ENCODE measurements around the gene DNTT.

DNTT gene

GRCh38 chr10:96368971-96369370 is 64.7 kb downstream of the DNTT start:
- Histone ChIP-seq H3K27me3 (ENCODE audit: control insufficient read depth, insufficient read depth, low read length) (no peaks in the 10 kb centered on the region), H3K4me1 (ENCODE audit: control insufficient read depth, insufficient read depth, low read length) (no peaks in the 10 kb centered on the region), H3K27ac (ENCODE audit: low read depth, low read length) (no peak overlapping the region), H3K4me3 (ENCODE audit: low read length) (no peak overlapping the region), H3K36me3 (ENCODE audit: control insufficient read depth, insufficient read depth, low read length) (no peaks in the 10 kb centered on the region), H3K9ac (ENCODE audit: low read length) (no peak overlapping the region)

GRCh38 chr10:96369890-96370583 is 65.8 kb downstream of the DNTT start:
- Histone ChIP-seq H3K27me3 (ENCODE audit: control insufficient read depth, insufficient read depth, low read length) (no peaks in the 10 kb centered on the region), H3K9ac (ENCODE audit: low read length) (no peak overlapping the region)

GRCh38 chr10:96370584-96371157 is 66.4 kb downstream of the DNTT start:
- H3K9ac ChIP-seq (ENCODE audit: low read length): no peak overlapping the region
- H3K4me3 ChIP-seq (ENCODE audit: low read length): no peak overlapping the region
- no peaks in the 10 kb centered on the region for H3K36me3 ChIP-seq (ENCODE audit: control insufficient read depth, insufficient read depth, low read length)
- H3K4me1 ChIP-seq (ENCODE audit: control insufficient read depth, insufficient read depth, low read length): peaks cover 6% of the 10 kb centered on the region
- no peaks in the 10 kb centered on the region for H3K27me3 ChIP-seq (ENCODE audit: control insufficient read depth, insufficient read depth, low read length)
- H3K27ac ChIP-seq (ENCODE audit: low read depth, low read length): no peak overlapping the region

More at GRCh38 chr10:96369890-96370583, 65.8 kb downstream of the DNTT start:
- Histone ChIP-seq H3K27ac (ENCODE audit: low read depth, low read length) (no peak overlapping the region), H3K36me3 (ENCODE audit: control insufficient read depth, insufficient read depth, low read length) (no peaks in the 10 kb centered on the region), H3K4me1 (ENCODE audit: control insufficient read depth, insufficient read depth, low read length) (peaks cover 2% of the 10 kb centered on the region), H3K4me3 (ENCODE audit: low read length) (no peak overlapping the region)

- Histone ChIP-seq H3K9ac (ENCODE audit: low read length) (no peak overlapping the region), H3K4me1 (ENCODE audit: control insufficient read depth, insufficient read depth, low read length) (peaks cover 7% of the 10 kb centered on the region), H3K36me3 (ENCODE audit: control insufficient read depth, insufficient read depth, low read length) (no peaks in the 10 kb centered on the region), H3K27ac (ENCODE audit: low read depth, low read length) (no peak overlapping the region), H3K4me3 (ENCODE audit: low read length) (no peak overlapping the region), H3K27me3 (ENCODE audit: control insufficient read depth, insufficient read depth, low read length) (no peaks in the 10 kb centered on the region)
These were observed 67.1 kb downstream of the DNTT start for GRCh38 chr10:96371356-96371755.

GRCh38 chr10:96374004-96374403 is 69.8 kb downstream of the DNTT start:
- Histone ChIP-seq H3K9ac (ENCODE audit: low read length) (no peak overlapping the region), H3K4me1 (ENCODE audit: control insufficient read depth, insufficient read depth, low read length) (peaks cover 21% of the 10 kb centered on the region), H3K4me3 (ENCODE audit: low read length) (no peak overlapping the region), H3K36me3 (ENCODE audit: control insufficient read depth, insufficient read depth, low read length) (no peaks in the 10 kb centered on the region), H3K27ac (ENCODE audit: low read depth, low read length) (no peak overlapping the region), H3K27me3 (ENCODE audit: control insufficient read depth, insufficient read depth, low read length) (no peaks in the 10 kb centered on the region)

- H3K4me3 ChIP-seq (ENCODE audit: low read length): peak overlapping the region; percentile 74
- H3K9ac ChIP-seq (ENCODE audit: low read length): no peak overlapping the region
- no peak overlapping the region for H3K27ac ChIP-seq (ENCODE audit: low read depth, low read length)
- H3K36me3 ChIP-seq (ENCODE audit: control insufficient read depth, insufficient read depth, low read length): no peaks in the 10 kb centered on the region
- peaks cover 24% of the 10 kb centered on the region for H3K4me1 ChIP-seq (ENCODE audit: control insufficient read depth, insufficient read depth, low read length)
- no peaks in the 10 kb centered on the region for H3K27me3 ChIP-seq (ENCODE audit: control insufficient read depth, insufficient read depth, low read length)
These were observed 70.4 kb downstream of the DNTT start for GRCh38 chr10:96374639-96374984.

GRCh38 chr10:96374985-96375830 is 71.0 kb downstream of the DNTT start:
- H3K9ac ChIP-seq (ENCODE audit: low read length): no peak overlapping the region

GRCh38 chr10:96376483-96376882 is 72.2 kb downstream of the DNTT start:
- Histone ChIP-seq H3K4me3 (ENCODE audit: low read length) (no peak overlapping the region), H3K36me3 (ENCODE audit: control insufficient read depth, insufficient read depth, low read length) (no peaks in the 10 kb centered on the region), H3K9ac (ENCODE audit: low read length) (no peak overlapping the region), H3K4me1 (ENCODE audit: control insufficient read depth, insufficient read depth, low read length) (peaks cover 29% of the 10 kb centered on the region), H3K27ac (ENCODE audit: low read depth, low read length) (no peak overlapping the region), H3K27me3 (ENCODE audit: control insufficient read depth, insufficient read depth, low read length) (no peaks in the 10 kb centered on the region)

More at GRCh38 chr10:96374985-96375830, 71.0 kb downstream of the DNTT start:
- H3K27ac ChIP-seq (ENCODE audit: low read depth, low read length): no peak overlapping the region
- peak overlapping the region; percentile 74 for H3K4me3 ChIP-seq (ENCODE audit: low read length)
- H3K4me1 ChIP-seq (ENCODE audit: control insufficient read depth, insufficient read depth, low read length): peaks cover 24% of the 10 kb centered on the region
- H3K27me3 ChIP-seq (ENCODE audit: control insufficient read depth, insufficient read depth, low read length): no peaks in the 10 kb centered on the region
- H3K36me3 ChIP-seq (ENCODE audit: control insufficient read depth, insufficient read depth, low read length): no peaks in the 10 kb centered on the region

GRCh38 chr10:96377816-96378294 is 73.6 kb downstream of the DNTT start:
- H3K36me3 ChIP-seq (ENCODE audit: control insufficient read depth, insufficient read depth, low read length): no peaks in the 10 kb centered on the region
- peaks cover 29% of the 10 kb centered on the region for H3K4me1 ChIP-seq (ENCODE audit: control insufficient read depth, insufficient read depth, low read length)
- no peaks in the 10 kb centered on the region for H3K27me3 ChIP-seq (ENCODE audit: control insufficient read depth, insufficient read depth, low read length)
- H3K9ac ChIP-seq (ENCODE audit: low read length): no peak overlapping the region
- peak overlapping the region; percentile 45 for H3K27ac ChIP-seq (ENCODE audit: low read depth, low read length)
- H3K4me3 ChIP-seq (ENCODE audit: low read length): no peak overlapping the region

- Histone ChIP-seq H3K27ac (ENCODE audit: low read depth, low read length) (no peak overlapping the region), H3K9ac (ENCODE audit: low read length) (no peak overlapping the region), H3K27me3 (ENCODE audit: control insufficient read depth, insufficient read depth, low read length) (no peaks in the 10 kb centered on the region)
These were observed 74.5 kb downstream of the DNTT start for GRCh38 chr10:96378741-96379140.

GRCh38 chr10:96379758-96380157 is 75.5 kb downstream of the DNTT start:
- H3K27me3 ChIP-seq (ENCODE audit: control insufficient read depth, insufficient read depth, low read length): no peaks in the 10 kb centered on the region
- no peaks in the 10 kb centered on the region for H3K36me3 ChIP-seq (ENCODE audit: control insufficient read depth, insufficient read depth, low read length)
- H3K4me3 ChIP-seq (ENCODE audit: low read length): no peak overlapping the region
- H3K4me1 ChIP-seq (ENCODE audit: control insufficient read depth, insufficient read depth, low read length): peaks cover 29% of the 10 kb centered on the region
- no peak overlapping the region for H3K9ac ChIP-seq (ENCODE audit: low read length)
- H3K27ac ChIP-seq (ENCODE audit: low read depth, low read length): no peak overlapping the region

More at GRCh38 chr10:96378741-96379140, 74.5 kb downstream of the DNTT start:
- no peaks in the 10 kb centered on the region for H3K36me3 ChIP-seq (ENCODE audit: control insufficient read depth, insufficient read depth, low read length)
- H3K4me3 ChIP-seq (ENCODE audit: low read length): no peak overlapping the region
- peaks cover 29% of the 10 kb centered on the region for H3K4me1 ChIP-seq (ENCODE audit: control insufficient read depth, insufficient read depth, low read length)

GRCh38 chr10:96380821-96381220 is 76.6 kb downstream of the DNTT start:
- Histone ChIP-seq H3K36me3 (ENCODE audit: control insufficient read depth, insufficient read depth, low read length) (no peaks in the 10 kb centered on the region), H3K9ac (ENCODE audit: low read length) (no peak overlapping the region), H3K27ac (ENCODE audit: low read depth, low read length) (no peak overlapping the region), H3K27me3 (ENCODE audit: control insufficient read depth, insufficient read depth, low read length) (no peaks in the 10 kb centered on the region), H3K4me3 (ENCODE audit: low read length) (no peak overlapping the region), H3K4me1 (ENCODE audit: control insufficient read depth, insufficient read depth, low read length) (peaks cover 23% of the 10 kb centered on the region)

All from rectal smooth muscle tissue (tissue), 1 donor.